Measurements from ENCODE around the gene OPN3.

OPN3 gene

DNA sequence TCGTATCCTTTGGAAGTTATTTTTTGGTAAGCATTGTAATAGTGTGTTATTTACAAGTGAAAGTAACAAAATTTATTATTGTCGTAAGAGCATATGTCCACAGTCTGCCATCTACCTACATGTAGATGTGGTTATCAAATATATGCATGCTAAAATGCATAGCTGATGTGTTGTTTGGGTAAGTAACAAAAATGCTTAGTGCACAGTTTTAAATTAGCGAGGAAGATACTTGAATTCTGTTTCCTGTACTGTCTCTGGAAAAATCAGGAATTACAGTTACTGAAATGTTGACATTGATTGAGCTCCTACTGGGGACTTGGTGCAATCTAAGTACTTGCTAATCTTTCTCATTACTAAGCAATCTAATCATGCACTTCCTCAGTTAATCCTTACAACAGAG is 26.2 kb upstream of the OPN3 start:
- no peak for TF ChIP-seq ZNF24 (tag by site-specific recombination; IDR thresholded peaks at IDR 0.05)
- no peak for TF ChIP-seq ZNF654 (tag by site-specific recombination; IDR thresholded peaks at IDR 0.05; ENCODE audit: low read depth)
- TF ChIP-seq ZNF529 (tag by site-specific recombination; IDR thresholded peaks at IDR 0.05; ENCODE audit: insufficient replicate concordance): no peak
- TF ChIP-seq ZNF211 (tag by site-specific recombination; IDR thresholded peaks at IDR 0.05; ENCODE audit: low read depth): no peak
- TF ChIP-seq, protein P1, sequence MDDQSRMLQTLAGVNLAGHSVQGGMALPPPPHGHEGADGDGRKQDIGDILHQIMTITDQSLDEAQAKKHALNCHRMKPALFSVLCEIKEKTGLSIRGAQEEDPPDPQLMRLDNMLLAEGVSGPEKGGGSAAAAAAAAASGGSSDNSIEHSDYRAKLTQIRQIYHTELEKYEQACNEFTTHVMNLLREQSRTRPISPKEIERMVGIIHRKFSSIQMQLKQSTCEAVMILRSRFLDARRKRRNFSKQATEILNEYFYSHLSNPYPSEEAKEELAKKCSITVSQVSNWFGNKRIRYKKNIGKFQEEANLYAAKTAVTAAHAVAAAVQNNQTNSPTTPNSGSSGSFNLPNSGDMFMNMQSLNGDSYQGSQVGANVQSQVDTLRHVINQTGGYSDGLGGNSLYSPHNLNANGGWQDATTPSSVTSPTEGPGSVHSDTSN (CRISPR knock-in tag; IDR thresholded peaks at IDR 0.05): no peak
- no peak for TF ChIP-seq ZNF416 (tag by site-specific recombination; IDR thresholded peaks at IDR 0.05)
- no peak for TF ChIP-seq SALL2 (tag by site-specific recombination; IDR thresholded peaks at IDR 0.05; ENCODE audit: borderline replicate concordance)
- no peak for TF ChIP-seq TCF7L2 (IDR thresholded peaks at IDR 0.05; ENCODE audit: borderline replicate concordance, low read depth, low read length)
- no peak for TF ChIP-seq YY1 (tag by site-specific recombination; IDR thresholded peaks at IDR 0.05)
- TF ChIP-seq, protein P2, sequence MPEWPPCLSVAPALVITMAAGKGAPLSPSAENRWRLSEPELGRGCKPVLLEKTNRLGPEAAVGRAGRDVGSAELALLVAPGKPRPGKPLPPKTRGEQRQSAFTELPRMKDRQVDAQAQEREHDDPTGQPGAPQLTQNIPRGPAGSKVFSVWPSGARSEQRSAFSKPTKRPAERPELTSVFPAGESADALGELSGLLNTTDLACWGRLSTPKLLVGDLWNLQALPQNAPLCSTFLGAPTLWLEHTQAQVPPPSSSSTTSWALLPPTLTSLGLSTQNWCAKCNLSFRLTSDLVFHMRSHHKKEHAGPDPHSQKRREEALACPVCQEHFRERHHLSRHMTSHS (tag by site-specific recombination; IDR thresholded peaks at IDR 0.05): no peak
- Histone ChIP-seq H3K27ac (ENCODE audit: extremely low read depth, low read depth, low read length) (no peak overlapping the region), H3K4me3 (ENCODE audit: low read depth, low read length) (no peak overlapping the region), H3K36me3 (ENCODE audit: control insufficient read depth in 2 of 2, insufficient read depth in 1 of 2, low read length in 2 of 2) (no peaks in the 10 kb centered on the region), H3K9me3 (ENCODE audit: control insufficient read depth, insufficient read depth, low read depth, low read length) (no peaks in the 10 kb centered on the region), H3K4me1 (ENCODE audit: control insufficient read depth, insufficient read depth, low read length) (no peaks in the 10 kb centered on the region)
- CTCF ChIA-PET: interaction anchor here (0.7 kb wide), 1 partner anchor 841 kb away, joined by 3 read pairs; no protein-coding TSS in a partner anchor
- POLR2A ChIA-PET: no interaction called here

DNA sequence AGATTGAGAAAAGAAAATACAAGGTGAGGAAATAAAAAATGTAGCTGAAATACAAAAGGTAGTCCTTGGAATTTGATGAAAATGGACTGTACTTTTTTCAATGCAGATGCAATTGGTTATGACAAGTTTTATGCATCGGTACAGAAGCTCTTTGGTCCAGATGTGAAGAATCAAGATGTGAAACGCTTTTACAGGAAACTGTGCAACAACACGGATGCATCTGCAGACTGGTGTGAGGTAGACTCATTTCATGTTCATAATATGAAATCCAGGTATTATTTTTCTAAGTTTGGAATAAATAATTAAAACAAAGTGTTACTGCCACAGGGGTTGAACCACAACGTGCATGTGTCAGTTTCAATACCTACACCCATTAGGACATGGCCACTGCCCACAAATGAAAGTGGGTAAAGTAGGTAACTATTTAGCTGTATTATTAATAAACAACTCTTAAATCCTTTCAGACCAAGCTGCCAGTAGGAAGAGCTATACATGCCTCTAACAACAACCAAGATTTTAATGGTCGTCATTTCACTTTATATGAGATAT is 20.3 kb upstream of the OPN3 start:
- no peaks in the 10 kb centered on the region for H3K4me1 ChIP-seq (ENCODE audit: control insufficient read depth, insufficient read depth, low read length)
- H3K9me3 ChIP-seq (ENCODE audit: control insufficient read depth, insufficient read depth, low read depth, low read length): no peaks in the 10 kb centered on the region
- TF ChIP-seq ZNF747 (tag by site-specific recombination; IDR thresholded peaks at IDR 0.05) (no peak), KLF10 (tag by site-specific recombination; IDR thresholded peaks at IDR 0.05) (no peak), ZNF473 (tag by site-specific recombination; IDR thresholded peaks at IDR 0.05) (no peak), ZNF600 (tag by site-specific recombination; IDR thresholded peaks at IDR 0.05) (no peak), ZNF24 (tag by site-specific recombination; IDR thresholded peaks at IDR 0.05) (no peak), OSR2 (tag by site-specific recombination; IDR thresholded peaks at IDR 0.05) (no peak), SCRT1 (tag by site-specific recombination; IDR thresholded peaks at IDR 0.05; ENCODE audit: borderline replicate concordance) (no peak), ZNF302 (tag by site-specific recombination; IDR thresholded peaks at IDR 0.05; ENCODE audit: low read depth) (no peak), ZNF214 (tag by site-specific recombination; IDR thresholded peaks at IDR 0.05; ENCODE audit: borderline replicate concordance) (no peak), ZNF416 (tag by site-specific recombination; IDR thresholded peaks at IDR 0.05) (no peak), ZNF560 (tag by site-specific recombination; IDR thresholded peaks at IDR 0.05; ENCODE audit: borderline replicate concordance) (no peak), ZNF423 (tag by site-specific recombination; IDR thresholded peaks at IDR 0.05) (no peak), ZNF223 (tag by site-specific recombination; IDR thresholded peaks at IDR 0.05) (no peak), ZNF157 (tag by site-specific recombination; IDR thresholded peaks at IDR 0.05) (no peak), ZNF121 (tag by site-specific recombination; IDR thresholded peaks at IDR 0.05) (no peak), ZNF660 (tag by site-specific recombination; IDR thresholded peaks at IDR 0.05) (no peak), ZSCAN16 (tag by site-specific recombination; IDR thresholded peaks at IDR 0.05) (no peak)
- TF ChIP-seq, protein P3, sequence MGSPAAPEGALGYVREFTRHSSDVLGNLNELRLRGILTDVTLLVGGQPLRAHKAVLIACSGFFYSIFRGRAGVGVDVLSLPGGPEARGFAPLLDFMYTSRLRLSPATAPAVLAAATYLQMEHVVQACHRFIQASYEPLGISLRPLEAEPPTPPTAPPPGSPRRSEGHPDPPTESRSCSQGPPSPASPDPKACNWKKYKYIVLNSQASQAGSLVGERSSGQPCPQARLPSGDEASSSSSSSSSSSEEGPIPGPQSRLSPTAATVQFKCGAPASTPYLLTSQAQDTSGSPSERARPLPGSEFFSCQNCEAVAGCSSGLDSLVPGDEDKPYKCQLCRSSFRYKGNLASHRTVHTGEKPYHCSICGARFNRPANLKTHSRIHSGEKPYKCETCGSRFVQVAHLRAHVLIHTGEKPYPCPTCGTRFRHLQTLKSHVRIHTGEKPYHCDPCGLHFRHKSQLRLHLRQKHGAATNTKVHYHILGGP (tag by site-specific recombination; IDR thresholded peaks at IDR 0.05): no peak
- ChIA-PET POLR2A (no interaction called here), CTCF (interaction anchor here (0.6 to 1.5 kb wide), 2 partner anchors 19 to 174 kb away, joined by 3 read pairs; no protein-coding TSS in a partner anchor)
- no peaks in the 10 kb centered on the region for H3K36me3 ChIP-seq (ENCODE audit: control insufficient read depth in 2 of 2, insufficient read depth in 1 of 2, low read length in 2 of 2)
- no peak overlapping the region for H3K4me3 ChIP-seq (ENCODE audit: low read depth, low read length)
- H3K27ac ChIP-seq (ENCODE audit: extremely low read depth, low read depth, low read length): no peak overlapping the region

Measured in HEK293 (cell line).